Middle frontal gyrus (tissue), 1 donor: Measurements from ENCODE around the gene DPYSL5.
"Not testable (repeated sequence)": the region's sequence is repeated elsewhere in the genome, so short reads cannot be mapped to it uniquely, and the experiment has no call there.

Experiments
- DNase-seq: peaks from one replicate; pipeline ENCODE4 v3.0.0-alpha.2; 2015; ENCODE audit warnings: low spot score; ENCODE audit errors: extremely low spot score

Gene DPYSL5

GRCh38 chr2:26900831-26901321 lies 52.9 kb downstream of the DPYSL5 start:
- DNase-seq, result no peak

DNA sequence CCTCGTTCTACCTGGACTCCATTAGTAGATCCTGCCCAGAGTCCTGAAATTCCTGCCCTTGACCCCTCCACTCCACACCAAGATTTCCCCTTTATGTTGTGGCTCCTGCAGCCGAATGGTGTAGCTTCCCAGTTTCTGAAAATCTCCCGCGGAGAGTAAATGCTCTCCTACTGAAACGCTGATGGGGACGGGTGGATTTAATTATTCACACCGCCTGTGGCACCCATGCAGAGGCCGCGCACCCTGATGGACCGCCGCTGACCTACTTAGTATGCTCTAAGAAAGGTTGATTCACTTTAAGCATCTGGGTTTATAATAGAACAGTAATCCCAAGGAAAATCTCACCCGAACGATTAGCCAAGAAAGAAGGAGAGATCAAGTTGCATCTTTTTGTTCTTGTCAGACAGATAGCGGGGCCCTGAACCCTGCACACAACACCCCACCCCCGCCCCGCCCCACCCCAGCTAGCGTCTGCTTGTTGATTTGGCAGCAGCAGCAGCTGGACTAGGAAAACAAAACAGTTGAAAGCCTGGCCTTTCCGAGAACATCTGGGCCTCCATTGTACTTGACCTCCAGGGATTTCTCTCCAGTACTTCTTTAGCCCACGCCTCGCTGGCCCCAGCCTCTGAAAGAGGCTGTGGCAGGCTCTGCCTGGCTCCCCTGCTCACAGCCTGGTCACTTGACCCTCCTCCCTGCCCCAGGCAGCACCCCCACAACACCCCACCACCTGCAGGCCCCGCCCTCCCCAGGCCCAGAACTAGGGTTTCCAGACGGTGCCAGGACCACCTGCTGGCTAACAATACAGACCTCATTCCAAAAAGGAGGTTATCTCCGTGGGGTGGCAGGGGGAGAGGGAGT lies 53.6 kb downstream of the DPYSL5 start:
- DNase-seq, result no peak

- no peak for DNase-seq
Observed at GRCh38 chr2:26903676-26904075, 55.7 kb downstream of the DPYSL5 start.

DNA sequence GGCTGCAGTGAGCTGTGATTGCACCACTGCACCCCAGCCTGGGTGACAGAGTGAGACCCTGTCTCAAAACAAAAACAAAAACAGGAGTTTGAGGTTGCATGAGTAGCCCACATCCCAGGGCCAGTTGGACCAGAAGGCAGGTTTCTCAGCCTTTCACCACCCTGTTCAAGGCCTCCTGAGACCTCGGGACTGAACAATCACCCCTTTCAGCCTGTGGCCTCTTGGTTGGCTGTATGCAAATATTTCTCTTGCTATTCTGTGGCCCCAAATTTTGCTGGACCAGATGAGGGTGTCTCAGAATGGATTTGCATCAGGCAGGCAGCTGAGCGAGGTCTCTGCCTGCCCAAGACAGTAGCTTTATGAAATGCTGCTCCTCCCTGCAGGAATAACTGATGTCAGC lies 56.9 kb downstream of the DPYSL5 start:
- DNase-seq, result no peak

DNA sequence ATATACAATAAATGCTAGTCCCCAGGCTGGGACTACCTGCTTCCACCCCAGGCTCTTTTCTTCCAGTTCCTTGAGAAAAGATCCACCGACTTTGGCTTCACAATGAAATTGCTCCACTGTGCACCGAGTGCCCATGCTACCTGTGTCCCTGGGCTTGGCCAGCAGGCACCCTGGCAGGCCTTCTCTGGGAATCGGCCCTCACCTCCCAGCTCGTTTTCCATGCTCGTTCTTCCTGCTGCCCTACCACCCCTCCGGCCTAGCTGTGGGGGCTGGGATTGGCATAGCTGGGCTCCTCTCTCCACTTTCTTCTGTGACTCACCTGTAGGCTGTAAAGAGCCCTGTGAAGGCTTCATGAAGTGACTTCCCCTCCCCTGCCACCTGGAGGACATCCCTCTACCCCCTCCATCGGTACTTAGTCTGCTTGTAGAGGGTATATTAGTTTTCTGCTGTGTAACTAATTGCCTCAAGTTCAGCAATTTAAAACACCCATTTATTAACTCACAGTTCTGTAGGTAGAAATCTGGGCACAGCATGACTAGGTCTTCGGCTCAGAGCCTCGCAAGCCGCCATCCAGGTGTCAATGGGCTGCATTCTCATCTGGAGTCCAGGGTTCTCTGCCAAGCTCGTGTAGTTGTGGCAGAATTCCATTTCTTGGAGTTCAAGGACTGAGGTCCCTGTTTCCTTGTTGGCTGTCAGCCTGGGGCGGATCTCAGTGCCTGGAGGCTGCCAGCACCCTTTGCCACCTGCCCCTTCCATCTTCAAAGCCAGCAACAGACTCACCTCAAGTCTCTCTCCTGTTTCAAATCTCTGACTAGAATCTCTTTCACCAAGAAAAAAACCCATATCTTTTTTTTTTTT lies 57.6 kb downstream of the DPYSL5 start:
- no peak for DNase-seq

DNA sequence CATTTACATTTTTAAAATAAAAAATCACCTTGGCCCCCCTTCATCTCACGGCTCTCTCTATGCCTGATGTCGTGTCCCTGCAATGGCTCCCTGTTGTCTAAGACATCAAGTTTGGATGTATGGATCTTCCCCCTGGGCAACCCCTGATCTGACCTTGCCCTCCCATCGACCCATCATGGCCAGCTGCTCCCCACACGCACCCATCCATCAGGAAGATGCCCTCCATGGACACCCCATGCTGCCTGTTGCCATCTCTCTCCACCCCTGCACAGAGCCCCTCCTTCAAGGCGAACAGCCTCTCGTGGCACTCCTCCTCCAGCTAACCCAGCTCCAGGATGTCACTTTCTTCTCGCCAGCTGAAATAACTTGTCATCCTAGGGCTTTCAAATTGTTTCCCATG lies 59.5 kb downstream of the DPYSL5 start:
- no peak for DNase-seq

DNA sequence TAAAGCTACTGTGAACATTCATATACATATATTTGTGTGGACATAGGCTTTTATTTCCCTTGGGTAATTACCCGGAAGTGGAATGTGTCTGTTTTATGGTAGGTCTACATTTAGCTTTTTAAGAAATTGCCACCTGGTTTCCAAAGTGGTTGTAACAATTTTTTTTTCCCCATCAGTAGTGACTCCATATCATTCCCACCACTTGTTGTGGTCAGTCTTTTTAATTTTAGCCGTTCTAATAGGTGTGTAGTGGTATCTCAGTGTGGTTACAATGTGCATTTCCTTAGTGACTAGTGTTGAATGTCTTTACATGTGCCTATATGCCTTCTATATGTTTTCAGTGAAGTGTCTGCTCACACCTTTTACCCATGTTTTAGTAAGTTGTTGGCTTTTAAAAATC lies 62.2 kb downstream of the DPYSL5 start:
- DNase-seq, result no peak

DNA sequence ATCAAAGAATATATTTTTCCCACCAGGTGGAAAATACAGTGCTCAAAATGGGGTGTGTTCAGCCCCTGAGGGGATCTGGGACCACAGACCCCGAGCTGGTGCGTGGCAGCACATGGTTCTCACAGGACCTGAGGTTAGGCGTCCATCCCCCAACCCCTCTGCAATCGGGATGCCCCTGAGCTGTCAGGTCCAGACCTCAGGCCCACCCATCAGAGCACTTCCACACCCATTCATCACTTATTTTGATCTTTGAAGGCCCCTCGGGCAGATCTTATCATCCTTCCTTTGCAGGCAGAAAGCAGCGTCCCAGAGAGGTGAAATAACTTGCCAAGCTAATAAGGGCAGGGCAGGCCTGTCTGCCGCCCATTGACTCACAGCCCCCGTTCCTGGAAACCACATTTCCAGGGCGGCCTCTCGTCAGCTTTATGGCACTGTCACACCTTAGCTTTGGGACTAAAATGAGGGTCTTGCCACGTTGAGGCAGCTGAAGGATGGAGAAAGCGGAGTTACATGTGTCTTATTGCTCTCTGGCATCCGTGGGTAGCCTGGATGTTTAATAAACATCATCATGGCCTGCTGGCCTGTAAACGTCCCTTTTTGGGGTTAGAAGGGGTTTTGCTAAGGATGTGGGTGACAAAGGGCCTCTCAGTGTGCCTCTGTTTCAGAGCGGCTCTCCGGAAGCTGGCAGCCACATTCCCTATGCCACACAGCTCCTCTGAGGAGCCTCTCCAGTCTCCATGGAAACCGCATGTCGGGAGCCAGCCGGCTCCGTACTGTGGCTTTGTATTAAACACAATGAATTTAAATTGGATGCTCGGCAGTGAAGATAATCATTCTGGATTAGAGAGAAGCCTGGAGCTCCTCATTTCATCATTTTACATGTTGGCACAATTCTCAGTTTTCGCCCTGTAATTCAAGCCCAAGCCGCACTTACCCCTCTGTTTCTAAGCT lies 64.3 kb downstream of the DPYSL5 start:
- peak; percentile 89 for DNase-seq

DNA sequence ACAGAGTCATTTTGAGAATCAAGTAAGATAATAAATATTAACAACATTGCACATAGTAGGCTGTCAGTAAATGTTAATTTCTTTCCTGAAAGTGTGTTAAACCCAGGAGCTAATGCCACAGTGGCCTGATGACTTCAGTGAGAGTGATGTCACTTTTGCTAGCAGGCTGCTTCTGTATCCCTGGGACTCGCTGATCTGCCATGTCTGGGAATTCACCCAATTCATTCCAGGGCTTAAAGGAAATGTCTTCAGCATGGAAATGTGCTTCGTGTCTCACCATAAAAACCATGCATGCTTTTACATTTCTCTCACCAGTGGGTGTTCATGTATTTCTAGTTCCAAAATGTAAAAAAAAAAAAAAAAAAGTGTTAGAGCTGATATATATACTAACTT lies 65.7 kb downstream of the DPYSL5 start:
- DNase-seq, result peak; percentile 55

DNA sequence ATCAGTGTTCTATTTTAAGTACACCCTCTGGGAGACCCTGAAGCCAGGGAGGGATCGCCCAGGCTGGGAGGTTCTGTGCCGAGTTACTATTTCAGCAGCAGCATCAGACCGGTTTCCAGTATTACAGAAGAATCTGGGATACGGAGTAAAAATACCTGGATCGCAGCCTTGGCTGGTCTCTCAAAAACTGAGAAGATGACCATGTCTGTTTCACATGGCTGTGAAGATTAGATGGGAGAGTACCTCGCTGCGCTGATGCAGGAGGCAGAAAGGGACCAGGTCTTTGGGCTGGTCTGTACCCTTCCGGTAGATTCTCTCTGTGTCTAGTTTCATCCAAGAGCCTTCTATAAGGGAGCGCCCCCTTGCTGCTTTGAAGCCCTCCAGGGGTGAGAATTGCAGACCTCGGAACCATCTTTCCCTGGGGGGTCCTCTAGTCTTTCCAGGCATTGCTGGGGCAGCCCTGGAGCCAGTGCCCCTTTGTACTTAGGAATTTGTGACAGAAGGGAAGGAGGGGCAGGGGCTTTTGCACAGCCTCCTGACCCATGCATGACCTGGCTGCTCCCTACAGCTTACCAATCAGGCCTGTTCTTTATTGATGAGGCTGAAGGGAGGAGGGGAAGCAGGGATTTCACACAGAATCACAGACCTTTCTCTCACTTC lies 66.2 kb downstream of the DPYSL5 start:
- no peak for DNase-seq

DNA sequence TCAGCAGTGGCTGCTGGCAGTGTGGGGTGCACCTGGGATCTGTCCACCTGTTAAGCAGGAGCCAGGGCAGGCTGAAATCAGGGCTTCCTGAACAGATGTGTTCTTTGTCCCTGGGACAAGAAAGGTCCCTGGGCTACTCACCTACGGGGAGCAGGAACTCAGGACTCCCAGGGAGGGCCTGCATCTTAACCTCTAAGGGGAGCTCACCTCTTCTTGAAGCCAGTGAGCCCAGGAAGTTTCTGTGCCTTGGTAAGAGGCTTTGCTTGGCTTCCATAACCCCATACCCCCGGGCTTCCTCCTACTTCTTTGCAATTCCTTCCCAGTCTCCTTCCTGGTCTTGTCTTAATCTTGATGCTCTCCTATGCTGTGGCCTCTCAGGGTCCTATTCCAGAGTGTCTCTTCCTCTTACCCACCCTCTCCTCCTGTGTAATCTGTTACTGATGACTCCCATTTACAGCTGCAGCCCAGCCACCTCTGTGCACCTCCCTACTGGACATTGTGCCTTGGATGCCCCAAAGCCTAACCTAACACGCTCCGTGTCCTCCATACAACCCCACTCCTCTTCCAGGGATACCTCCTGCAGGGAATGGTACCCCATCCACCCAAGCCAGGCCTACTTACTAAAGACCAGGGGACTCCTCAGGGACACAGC lies 66.9 kb downstream of the DPYSL5 start:
- no peak for DNase-seq

DNA sequence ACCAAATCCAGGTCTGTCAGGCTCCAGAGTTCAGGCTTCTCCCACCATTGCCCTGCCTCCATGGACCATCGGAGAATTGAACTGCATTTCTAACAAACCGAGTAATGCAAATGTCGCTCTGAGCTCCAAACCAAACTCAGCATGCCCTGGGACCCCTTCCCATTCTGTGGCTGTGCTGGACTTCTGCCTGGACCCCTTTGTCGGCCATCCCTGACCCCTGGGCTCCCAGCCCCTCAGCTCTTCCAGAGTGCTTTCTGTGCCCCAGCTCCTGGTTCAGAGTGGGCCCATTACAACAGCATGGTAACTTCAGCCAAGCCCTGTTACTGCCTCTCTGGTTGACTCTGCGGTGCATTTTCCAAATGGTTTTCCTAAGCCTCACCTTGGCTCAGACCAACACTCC lies 67.4 kb downstream of the DPYSL5 start:
- no peak for DNase-seq

DNA sequence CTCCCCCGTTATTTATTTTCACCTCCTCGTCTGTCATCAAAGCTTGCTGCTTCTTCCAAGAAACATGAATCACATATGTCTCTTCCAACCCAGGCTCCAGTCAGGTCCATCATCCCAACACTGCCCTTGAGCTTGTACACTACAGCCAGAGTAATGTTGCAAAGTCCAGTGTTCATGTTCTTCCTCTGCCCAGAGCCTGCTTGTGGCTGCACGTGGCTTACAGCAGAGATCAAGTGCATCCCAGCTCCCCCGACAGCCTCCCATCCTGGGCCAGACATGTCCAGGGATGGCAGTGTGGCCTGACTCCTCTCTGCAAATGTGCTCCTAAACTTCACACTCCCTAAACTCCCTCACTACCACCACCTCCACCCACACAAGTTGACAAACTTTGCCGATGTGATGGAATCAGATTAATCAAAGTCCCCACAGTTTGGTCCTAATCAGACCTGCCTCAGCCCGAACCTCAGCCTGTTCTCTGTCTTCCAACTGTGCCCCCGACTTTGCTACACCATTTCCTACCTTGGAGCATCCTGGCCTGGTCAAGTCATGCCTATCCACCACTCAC lies 68.3 kb downstream of the DPYSL5 start:
- no peak for DNase-seq

DNA sequence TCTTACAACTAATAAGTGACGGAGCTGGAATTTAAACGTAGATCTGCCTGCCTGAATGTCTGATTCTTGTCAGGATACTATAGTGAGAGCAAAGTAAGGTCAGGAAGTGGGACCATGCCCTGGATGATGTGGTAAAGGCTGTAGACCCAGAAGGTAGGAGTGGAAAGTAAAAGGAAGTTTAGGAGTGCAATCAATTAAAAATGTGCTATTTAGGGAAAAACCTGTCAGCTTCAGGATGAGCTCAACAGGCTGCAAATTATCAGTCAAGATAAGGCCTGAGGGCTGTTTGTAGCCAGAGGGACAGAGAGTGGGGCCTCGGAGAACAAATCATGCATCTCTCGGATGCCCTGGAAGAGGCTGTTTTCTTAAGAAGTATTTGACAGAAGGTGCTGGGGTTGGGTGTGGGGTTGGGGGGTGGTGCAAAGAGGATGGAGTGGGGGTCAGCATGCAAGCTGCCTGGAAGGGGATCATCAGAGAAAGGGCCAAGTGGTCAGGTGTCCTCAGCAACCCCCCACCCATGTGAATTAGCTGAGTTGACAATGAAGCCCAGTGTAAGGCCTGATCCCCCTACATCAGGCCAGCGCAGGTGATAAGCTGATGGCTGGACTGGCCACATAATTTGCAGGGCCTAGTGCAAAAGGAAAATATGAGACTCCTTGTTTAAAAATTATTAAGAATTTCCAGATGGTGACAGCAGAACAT lies 69.4 kb downstream of the DPYSL5 start:
- DNase-seq, result no peak

DNA sequence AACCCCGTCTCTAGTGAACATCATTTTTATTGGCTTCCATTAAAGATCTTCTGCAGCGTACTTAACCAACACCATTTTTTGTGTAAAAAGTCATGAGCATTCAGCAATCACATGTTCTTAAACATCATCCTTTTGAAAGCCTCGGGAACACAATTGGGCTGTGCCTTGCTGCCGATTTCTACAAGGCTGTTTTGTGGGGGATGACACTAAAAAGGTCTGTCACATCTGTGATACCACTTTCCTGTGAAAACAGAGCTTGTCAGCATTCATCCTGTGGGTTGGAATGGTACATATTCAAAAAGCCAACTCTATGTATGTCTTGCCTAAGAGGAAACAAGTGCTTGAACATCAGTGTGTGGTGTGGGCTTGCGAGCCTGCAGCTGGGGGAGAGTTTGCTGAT lies 73.4 kb downstream of the DPYSL5 start:
- no peak for DNase-seq

DNA sequence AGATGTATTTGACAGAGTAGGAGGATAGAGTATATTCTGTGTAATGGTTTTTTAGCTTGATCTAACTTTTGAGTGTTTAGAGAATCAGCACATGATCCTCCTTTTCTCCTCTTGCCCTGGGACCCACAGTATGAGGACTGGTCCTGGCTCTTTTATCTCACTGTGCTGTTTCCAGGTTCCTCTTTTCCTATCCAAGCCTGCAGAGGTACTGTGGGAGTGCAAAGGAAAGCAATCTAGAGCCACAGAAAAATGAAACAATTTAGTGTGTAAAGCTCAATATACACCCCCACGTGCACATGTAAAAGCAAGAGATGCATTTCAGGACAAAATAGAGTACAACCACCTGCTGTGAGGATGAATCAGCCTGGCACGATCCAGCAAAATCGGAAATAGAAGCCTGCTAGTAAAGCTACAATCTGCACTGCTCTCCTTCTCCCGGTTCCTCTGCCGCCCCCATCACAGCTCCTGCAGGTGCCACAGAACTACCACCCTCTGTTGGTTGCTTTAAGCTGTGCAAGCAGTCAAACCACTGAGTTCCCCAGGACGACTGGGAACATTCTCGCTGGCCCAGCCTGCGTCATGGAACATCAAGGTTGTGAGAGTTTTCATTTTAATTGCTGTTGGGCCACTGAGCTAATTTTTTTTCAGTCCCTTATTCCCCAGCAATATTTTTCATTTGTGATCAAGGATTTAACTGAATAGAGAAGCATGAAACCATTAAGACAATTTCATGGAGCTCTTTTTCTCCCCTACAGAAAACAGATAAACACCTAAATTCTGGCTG lies 74.7 kb downstream of the DPYSL5 start:
- DNase-seq, result peak; percentile 76

GRCh38 chr2:26923189-26923466 lies 75.2 kb downstream of the DPYSL5 start:
- not testable (repeated sequence) for DNase-seq

DNA sequence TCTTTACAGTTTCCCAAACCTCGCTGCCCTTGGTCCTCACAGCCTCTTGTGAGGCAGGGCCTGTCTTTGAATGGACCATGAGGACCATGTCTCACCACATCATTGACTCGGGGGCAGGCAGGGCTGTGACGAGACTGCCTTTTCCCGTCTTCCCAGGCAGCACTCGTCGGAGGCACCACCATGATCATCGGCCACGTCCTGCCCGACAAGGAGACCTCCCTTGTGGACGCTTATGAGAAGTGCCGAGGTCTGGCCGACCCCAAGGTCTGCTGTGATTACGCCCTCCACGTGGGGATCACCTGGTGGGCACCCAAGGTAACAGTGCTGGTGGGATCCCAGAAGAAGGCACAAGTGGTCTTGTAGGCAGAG lies 76.8 kb downstream of the DPYSL5 start:
- DNase-seq, result no peak
